ENCODE measurements around the gene IPCEF1.

The IPCEF1 gene, protein sequence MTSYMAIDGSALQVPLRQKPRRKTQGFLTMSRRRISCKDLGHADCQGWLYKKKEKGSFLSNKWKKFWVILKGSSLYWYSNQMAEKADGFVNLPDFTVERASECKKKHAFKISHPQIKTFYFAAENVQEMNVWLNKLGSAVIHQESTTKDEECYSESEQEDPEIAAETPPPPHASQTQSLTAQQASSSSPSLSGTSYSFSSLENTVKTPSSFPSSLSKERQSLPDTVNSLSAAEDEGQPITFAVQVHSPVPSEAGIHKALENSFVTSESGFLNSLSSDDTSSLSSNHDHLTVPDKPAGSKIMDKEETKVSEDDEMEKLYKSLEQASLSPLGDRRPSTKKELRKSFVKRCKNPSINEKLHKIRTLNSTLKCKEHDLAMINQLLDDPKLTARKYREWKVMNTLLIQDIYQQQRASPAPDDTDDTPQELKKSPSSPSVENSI

DNA sequence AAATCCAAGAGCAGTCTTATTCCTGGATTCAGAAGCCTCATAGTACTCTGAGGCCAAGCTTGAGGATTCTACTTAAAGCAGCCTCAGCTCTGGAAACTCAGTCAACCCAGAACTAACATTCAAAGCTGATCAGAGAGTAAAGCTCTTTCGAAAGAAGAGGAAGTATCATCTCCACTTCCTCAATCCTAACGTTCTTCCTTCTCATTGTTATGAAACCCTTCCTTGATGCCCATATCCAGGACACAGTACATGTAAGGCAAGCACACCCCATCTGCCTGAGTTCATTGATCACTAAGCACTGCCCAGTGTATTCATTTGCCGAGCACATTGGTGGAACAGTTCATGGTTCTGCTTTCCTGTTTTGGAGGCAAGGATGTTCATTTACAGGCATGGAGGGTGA, at the start of gene IPCEF1:
Gene IPCEF1, minus strand, starts transcription at position 114 of the 400 bp plus-strand sequence. CDS start 90,856 bp downstream, outside the sequence.
- no peak for DNase-seq (ENCODE audit: low read depth in 2 of 2)

GRCh38 chr6:154406301-154406700, 49.7 kb upstream of the IPCEF1 start:
- no peak for DNase-seq (ENCODE audit: low read depth in 2 of 2)

GRCh38 chr6:154404791-154405400, 48.3 kb upstream of the IPCEF1 start:
- DNase-seq (ENCODE audit: low read depth in 2 of 2): no peak

DNA sequence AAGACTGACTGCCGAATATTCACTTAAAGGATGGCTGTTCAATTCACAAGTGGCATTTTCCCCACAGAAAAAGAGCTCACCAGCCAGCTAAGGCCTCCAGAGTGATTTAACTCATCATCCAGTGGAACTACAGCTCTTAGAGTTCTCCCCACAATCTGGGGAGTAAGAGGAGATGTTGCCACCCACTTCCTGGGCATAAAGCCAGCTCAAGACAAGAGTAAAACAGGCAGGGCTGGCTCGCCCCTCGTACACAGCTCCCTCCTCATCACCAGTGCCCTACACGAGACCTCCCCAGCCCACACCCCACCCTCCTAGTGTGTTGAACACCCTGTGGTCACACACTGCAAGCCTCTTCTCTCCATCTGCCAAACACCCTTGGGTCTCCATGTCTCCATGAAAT, 47.2 kb upstream of the IPCEF1 start:
- no peak for DNase-seq (ENCODE audit: low read depth in 2 of 2)

GRCh38 chr6:154402081-154402780, 45.6 kb upstream of the IPCEF1 start:
- DNase-seq (ENCODE audit: low read depth in 2 of 2): no peak

DNA sequence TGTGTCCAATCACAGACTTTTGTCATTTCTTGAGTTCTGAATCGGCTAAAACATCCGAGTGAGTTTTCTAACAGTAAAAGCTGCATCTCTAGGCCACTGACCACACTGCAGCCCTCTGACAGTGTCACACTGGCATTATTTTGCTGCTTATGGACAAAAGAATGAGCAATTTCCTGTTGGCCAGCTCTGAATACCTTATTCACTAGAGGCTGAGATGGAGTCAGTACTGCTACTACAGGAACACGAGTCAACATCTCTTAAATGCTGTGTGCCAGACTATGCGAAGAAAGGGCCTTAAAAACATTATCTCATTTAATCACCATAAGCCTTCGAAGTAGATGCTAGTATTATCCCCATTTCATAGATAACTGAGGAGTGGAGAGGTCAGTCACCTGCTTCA, 42.5 kb upstream of the IPCEF1 start:
- DNase-seq (ENCODE audit: low read depth in 2 of 2): no peak

- DNase-seq (ENCODE audit: low read depth in 2 of 2): no peak
These were observed 41.0 kb upstream of the IPCEF1 start for GRCh38 chr6:154397491-154398195.

DNA sequence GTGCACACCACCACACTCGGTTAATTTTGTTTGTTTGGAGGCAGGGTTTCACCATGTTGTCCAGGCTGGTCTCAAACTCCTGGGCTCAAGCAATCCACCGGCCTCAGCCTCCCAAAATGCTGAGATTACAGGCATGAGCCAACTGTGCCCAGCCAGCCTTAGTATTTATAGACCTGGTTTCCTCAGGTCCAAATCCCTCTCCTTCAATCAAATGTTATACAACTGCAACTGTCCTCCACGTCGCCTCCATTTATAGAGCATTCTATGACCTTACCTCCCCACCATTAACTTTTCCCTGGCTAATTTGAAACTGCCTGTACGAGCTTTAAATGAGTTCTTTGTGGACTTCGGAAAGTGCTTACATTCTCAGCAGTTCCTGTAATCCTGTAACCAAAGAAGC, 39.3 kb upstream of the IPCEF1 start:
- no peak for DNase-seq (ENCODE audit: low read depth in 2 of 2)

GRCh38 chr6:154395316-154395715, 38.7 kb upstream of the IPCEF1 start:
- DNase-seq (ENCODE audit: low read depth in 2 of 2): no peak

- DNase-seq (ENCODE audit: low read depth in 2 of 2): no peak
These were observed 38.0 kb upstream of the IPCEF1 start for GRCh38 chr6:154394571-154394970.

DNA sequence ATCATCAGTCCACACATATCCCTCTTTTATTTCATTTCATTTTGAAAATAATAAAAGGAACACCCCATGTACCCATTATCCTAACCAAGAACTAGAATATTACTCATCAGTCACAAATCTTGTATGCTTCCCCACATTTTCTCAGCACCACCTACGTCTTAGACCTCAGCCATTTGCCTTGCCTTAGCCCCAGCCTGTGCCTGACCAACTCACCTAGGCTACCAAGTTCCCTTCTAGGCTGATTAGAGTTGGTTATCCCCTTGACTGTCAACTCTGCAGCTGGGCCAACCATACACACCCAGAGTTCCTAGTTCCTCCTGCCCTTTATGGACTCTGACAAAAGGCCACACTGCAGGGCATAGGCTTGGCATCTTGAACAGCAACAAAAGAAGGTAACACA, 33.4 kb upstream of the IPCEF1 start:
- no peak for DNase-seq (ENCODE audit: low read depth in 2 of 2)

DNA sequence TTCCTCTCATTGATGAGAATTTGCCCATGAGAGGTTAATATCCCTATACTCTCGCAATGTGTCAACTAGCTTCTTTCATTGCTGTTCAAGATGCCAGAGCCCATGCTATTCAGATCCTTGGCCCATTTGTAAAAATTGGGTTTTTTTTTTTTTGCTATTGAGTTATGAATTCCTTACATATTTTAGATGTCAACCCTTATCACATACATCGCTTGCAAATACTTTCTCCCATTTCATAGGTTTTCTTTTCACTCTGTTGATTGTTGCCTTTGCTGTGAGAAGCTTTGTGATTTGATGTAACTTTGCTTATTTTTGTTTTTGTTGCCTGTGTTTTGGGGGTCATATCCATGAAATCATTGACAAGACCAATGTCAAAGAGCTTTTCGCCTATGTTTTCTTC, 32.2 kb upstream of the IPCEF1 start:
- no peak for DNase-seq (ENCODE audit: low read depth in 2 of 2)

DNA sequence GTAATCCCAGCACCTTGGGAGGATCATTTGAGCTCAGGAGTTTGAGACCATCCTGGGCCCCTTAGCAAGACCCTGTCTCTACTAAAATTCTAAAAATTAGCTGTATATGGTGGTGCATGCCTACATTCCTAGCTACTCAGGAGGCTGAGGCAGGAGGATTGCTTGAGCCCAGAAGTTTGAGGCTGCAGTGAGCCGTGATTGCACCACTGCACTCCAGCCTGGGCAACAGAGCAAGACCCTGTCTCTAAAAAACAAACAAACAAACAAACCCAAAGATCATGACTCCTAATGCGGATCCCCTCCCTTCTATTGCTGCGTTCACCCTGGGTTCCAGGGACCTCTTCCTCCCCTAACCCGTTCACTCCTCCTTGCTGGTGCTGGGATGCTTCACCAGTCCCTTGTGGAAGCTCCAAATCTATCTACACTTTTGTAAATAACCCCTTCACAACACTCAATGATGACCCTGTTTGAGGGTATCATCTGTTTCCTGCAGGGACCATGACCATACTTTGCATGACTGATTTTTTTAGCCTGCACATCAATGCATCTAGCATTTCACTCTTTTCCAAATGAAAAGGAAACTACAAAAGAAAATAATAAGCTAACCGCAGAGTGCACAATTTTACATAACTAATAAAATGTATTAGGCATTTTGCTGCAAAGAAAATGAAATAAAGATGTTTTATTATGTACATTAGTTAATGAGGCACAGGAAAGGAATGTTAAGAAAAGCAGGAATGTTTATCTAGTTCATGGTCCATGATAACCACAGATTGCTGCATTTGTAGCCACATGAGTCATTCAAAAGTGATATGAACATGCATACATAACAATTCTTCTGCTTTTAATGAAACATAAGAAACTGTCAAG, 30.5 kb upstream of the IPCEF1 start:
- DNase-seq (ENCODE audit: low read depth in 2 of 2): no peak

GRCh38 chr6:154384191-154384590, 27.6 kb upstream of the IPCEF1 start:
- DNase-seq (ENCODE audit: low read depth in 2 of 2): no peak

DNA sequence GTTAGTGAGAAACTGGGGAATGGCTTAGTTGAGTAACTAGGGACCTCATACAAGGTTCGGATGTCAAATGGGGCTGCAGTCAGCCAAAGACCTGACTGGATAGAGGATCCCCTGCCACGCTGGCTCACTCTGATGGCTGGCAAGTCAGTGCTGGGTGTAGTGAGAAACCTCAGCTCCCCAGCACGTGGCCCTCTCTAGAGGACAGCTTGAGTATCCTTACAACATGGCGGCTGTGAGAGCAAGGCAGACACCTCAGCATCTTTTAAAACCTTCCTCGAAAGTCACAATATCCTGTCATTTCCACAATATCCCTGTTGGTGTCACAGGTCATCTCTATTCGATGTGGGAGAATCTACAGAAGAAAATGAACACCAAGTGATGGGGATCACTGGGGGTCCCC, 26.7 kb upstream of the IPCEF1 start:
- no peak for DNase-seq (ENCODE audit: low read depth in 2 of 2)

- DNase-seq (ENCODE audit: low read depth in 2 of 2): no peak
These were observed 26.1 kb upstream of the IPCEF1 start for GRCh38 chr6:154382740-154383139.

- no peak for DNase-seq (ENCODE audit: low read depth in 2 of 2)
These were observed 24.9 kb upstream of the IPCEF1 start for GRCh38 chr6:154381548-154381947.

DNA sequence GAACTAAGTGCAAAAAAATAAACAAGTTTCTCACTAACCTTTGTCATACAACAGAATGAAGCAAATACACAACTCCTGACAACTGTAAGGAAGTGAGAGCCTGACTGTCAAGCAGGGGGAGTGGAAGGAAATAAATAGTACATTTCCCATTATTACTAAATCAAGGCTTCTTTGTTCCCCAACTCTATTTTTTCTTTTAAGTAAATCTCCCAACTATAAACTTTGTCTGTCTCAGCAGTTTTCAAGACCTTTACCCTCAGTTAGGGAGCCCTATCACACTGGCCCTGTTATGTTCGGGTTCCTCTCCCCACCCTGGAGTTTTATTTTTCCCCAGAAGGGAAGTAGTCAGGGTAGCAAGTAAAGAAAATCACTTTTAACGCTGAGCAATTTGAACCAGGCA, 24.1 kb upstream of the IPCEF1 start:
- DNase-seq (ENCODE audit: low read depth in 2 of 2): no peak

- no peak for DNase-seq (ENCODE audit: low read depth in 2 of 2)
These were observed 23.0 kb upstream of the IPCEF1 start for GRCh38 chr6:154379585-154379984.

GRCh38 chr6:154378518-154378917, 21.9 kb upstream of the IPCEF1 start:
- no peak for DNase-seq (ENCODE audit: low read depth in 2 of 2)

DNA sequence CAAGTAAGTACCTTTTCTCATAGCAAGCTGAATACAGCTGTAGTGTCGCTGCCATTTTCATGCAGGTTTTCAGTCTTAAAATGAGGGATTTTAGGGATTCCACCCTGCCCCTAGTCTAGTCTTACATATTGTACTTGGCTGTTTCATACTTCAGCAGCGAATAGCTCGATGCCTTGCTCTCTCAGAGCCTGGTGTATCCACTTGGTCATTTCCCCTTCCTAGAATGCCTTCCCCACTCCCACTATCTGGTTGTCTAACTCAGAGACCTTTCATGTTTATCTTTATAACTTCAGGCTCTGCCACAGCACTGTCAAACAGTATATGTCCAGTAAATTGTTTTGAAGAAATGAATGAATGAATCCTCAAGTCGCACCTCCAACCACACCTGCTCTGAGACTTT, 21.1 kb upstream of the IPCEF1 start:
- DNase-seq (ENCODE audit: low read depth in 2 of 2): no peak

Data from stimulated activated CD4-positive, alpha-beta T cell treated with anti-CD3 and anti-CD28 coated beads, Interleukin-15, amount 100 ng/mL, for 48 hours (primary cell).